Activated naive CD4-positive, alpha-beta T cell treated with anti-CD3 and anti-CD28 coated beads, Interleukin-2, amount 10 ng/mL, durations not matched to agents 7 days and 5 days (primary cell): Measurements from ENCODE around the gene ENTHD1.

Experiments used
- CTCF ChIA-PET: fragments of 350-600 bp; sonication (Branson Sonifier 250); formaldehyde crosslinking; loops from one replicate; lab custom pipeline; 2021; ENCODE audit warnings: antibody characterized with exemption; lab: Charles Lee
- DNase-seq: peaks from one replicate; pipeline ENCODE4 v3.0.0-alpha.2; 2020
- H3K27ac Mint-ChIP-seq: one replicate; pipeline ENCODE4 v1.8.0; 2021; ENCODE audit warnings: mild to moderate bottlenecking, moderate library complexity, mixed read lengths
- H3K27me3 Mint-ChIP-seq: one replicate; pipeline ENCODE4 v1.8.0; 2021; ENCODE audit warnings: mild to moderate bottlenecking, mixed read lengths
- H3K36me3 Mint-ChIP-seq: one replicate; pipeline ENCODE4 v1.8.0; 2021; ENCODE audit warnings: mixed read lengths
- H3K4me1 Mint-ChIP-seq: one replicate; pipeline ENCODE4 v1.8.0; 2021; ENCODE audit warnings: mixed read lengths
- H3K4me3 Mint-ChIP-seq: one replicate; pipeline ENCODE4 v1.8.0; 2021; ENCODE audit warnings: mild to moderate bottlenecking, moderate library complexity, mixed read lengths
- H3K9me3 Mint-ChIP-seq: one replicate; pipeline ENCODE4 v1.8.0; 2021; ENCODE audit warnings: mixed read lengths

The ENTHD1 gene

GRCh38 chr22:39718206-39718605, 175.4 kb downstream of the ENTHD1 start:
- CTCF ChIA-PET: no interaction called here
- Mint-ChIP-seq H3K9me3 (peaks cover 2% of the 10 kb centered on the region), H3K4me3 (no peak overlapping the region), H3K27me3 (peaks cover 18% of the 10 kb centered on the region), H3K4me1 (peaks cover 13% of the 10 kb centered on the region), H3K27ac (no peak overlapping the region), H3K36me3 (no peaks in the 10 kb centered on the region)
- no peak for DNase-seq

GRCh38 chr22:39717099-39717498, 176.5 kb downstream of the ENTHD1 start:
- H3K9me3 Mint-ChIP-seq: peaks cover under 1% of the 10 kb centered on the region
- H3K36me3 Mint-ChIP-seq: no peaks in the 10 kb centered on the region
- H3K27me3 Mint-ChIP-seq: peaks cover 29% of the 10 kb centered on the region
- peaks cover 10% of the 10 kb centered on the region for H3K4me1 Mint-ChIP-seq
- no peak for DNase-seq
- H3K27ac Mint-ChIP-seq: no peak overlapping the region
- CTCF ChIA-PET: no interaction called here
- no peak overlapping the region for H3K4me3 Mint-ChIP-seq

GRCh38 chr22:39716534-39716933, 177.0 kb downstream of the ENTHD1 start:
- H3K4me1 Mint-ChIP-seq: peaks cover 10% of the 10 kb centered on the region
- H3K36me3 Mint-ChIP-seq: no peaks in the 10 kb centered on the region
- CTCF ChIA-PET: no interaction called here

GRCh38 chr22:39715778-39716495, 177.6 kb downstream of the ENTHD1 start:
- peaks cover 37% of the 10 kb centered on the region for H3K27me3 Mint-ChIP-seq
- DNase-seq: no peak
- peaks cover 10% of the 10 kb centered on the region for H3K4me1 Mint-ChIP-seq
- no peaks in the 10 kb centered on the region for H3K9me3 Mint-ChIP-seq
- no peaks in the 10 kb centered on the region for H3K36me3 Mint-ChIP-seq
- no peak overlapping the region for H3K4me3 Mint-ChIP-seq
- CTCF ChIA-PET: no interaction called here
- no peak overlapping the region for H3K27ac Mint-ChIP-seq

More at GRCh38 chr22:39716534-39716933, 177.0 kb downstream of the ENTHD1 start:
- Mint-ChIP-seq H3K27ac (no peak overlapping the region), H3K9me3 (no peaks in the 10 kb centered on the region), H3K4me3 (no peak overlapping the region), H3K27me3 (peaks cover 31% of the 10 kb centered on the region)
- no peak for DNase-seq

- no peak for DNase-seq
- Mint-ChIP-seq H3K27me3 (peaks cover 42% of the 10 kb centered on the region), H3K27ac (no peak overlapping the region), H3K36me3 (no peaks in the 10 kb centered on the region), H3K4me3 (no peak overlapping the region), H3K4me1 (peaks cover 4% of the 10 kb centered on the region), H3K9me3 (no peaks in the 10 kb centered on the region)
- CTCF ChIA-PET: no interaction called here
Observed at GRCh38 chr22:39714321-39714720, 179.2 kb downstream of the ENTHD1 start.

- Mint-ChIP-seq H3K4me3 (no peak overlapping the region), H3K4me1 (peaks cover 4% of the 10 kb centered on the region), H3K9me3 (no peaks in the 10 kb centered on the region), H3K36me3 (no peaks in the 10 kb centered on the region), H3K27me3 (peaks cover 41% of the 10 kb centered on the region), H3K27ac (no peak overlapping the region)
- CTCF ChIA-PET: no interaction called here
- DNase-seq: no peak
Observed at GRCh38 chr22:39713799-39714290, 179.7 kb downstream of the ENTHD1 start.

- H3K4me3 Mint-ChIP-seq: no peak overlapping the region
- H3K9me3 Mint-ChIP-seq: no peaks in the 10 kb centered on the region
- H3K36me3 Mint-ChIP-seq: no peaks in the 10 kb centered on the region
- CTCF ChIA-PET: no interaction called here
- no peak overlapping the region for H3K27ac Mint-ChIP-seq
- no peak for DNase-seq
- H3K27me3 Mint-ChIP-seq: peaks cover 41% of the 10 kb centered on the region
- no peaks in the 10 kb centered on the region for H3K4me1 Mint-ChIP-seq
Observed at GRCh38 chr22:39712751-39713525, 180.6 kb downstream of the ENTHD1 start.

GRCh38 chr22:39712081-39712480, 181.5 kb downstream of the ENTHD1 start:
- CTCF ChIA-PET: no interaction called here
- H3K36me3 Mint-ChIP-seq: no peaks in the 10 kb centered on the region
- H3K27me3 Mint-ChIP-seq: peaks cover 41% of the 10 kb centered on the region
- no peak for DNase-seq
- H3K4me1 Mint-ChIP-seq: no peaks in the 10 kb centered on the region
- no peaks in the 10 kb centered on the region for H3K9me3 Mint-ChIP-seq
- no peak overlapping the region for H3K27ac Mint-ChIP-seq
- no peak overlapping the region for H3K4me3 Mint-ChIP-seq

- no peaks in the 10 kb centered on the region for H3K4me1 Mint-ChIP-seq
- peaks cover 41% of the 10 kb centered on the region for H3K27me3 Mint-ChIP-seq
- no peak overlapping the region for H3K4me3 Mint-ChIP-seq
- no peak for DNase-seq
- H3K36me3 Mint-ChIP-seq: no peaks in the 10 kb centered on the region
- CTCF ChIA-PET: interaction anchor here (1.1 kb wide), 1 partner anchor 314 kb away, joined by 5 read pairs; no protein-coding TSS in a partner anchor
- no peaks in the 10 kb centered on the region for H3K9me3 Mint-ChIP-seq
- H3K27ac Mint-ChIP-seq: no peak overlapping the region
Observed at GRCh38 chr22:39710380-39711150, 183.0 kb downstream of the ENTHD1 start.

- Mint-ChIP-seq H3K27ac (no peak overlapping the region), H3K4me3 (no peak overlapping the region), H3K36me3 (no peaks in the 10 kb centered on the region), H3K27me3 (peaks cover 38% of the 10 kb centered on the region), H3K4me1 (no peaks in the 10 kb centered on the region), H3K9me3 (no peaks in the 10 kb centered on the region)
- no peak for DNase-seq
- CTCF ChIA-PET: no interaction called here
Observed at GRCh38 chr22:39707816-39708215, 185.7 kb downstream of the ENTHD1 start.

GRCh38 chr22:39707351-39707750, 186.2 kb downstream of the ENTHD1 start:
- H3K36me3 Mint-ChIP-seq: no peaks in the 10 kb centered on the region
- no peak for DNase-seq
- CTCF ChIA-PET: no interaction called here
- peaks cover 37% of the 10 kb centered on the region for H3K27me3 Mint-ChIP-seq
- no peak overlapping the region for H3K27ac Mint-ChIP-seq
- no peaks in the 10 kb centered on the region for H3K9me3 Mint-ChIP-seq
- H3K4me1 Mint-ChIP-seq: no peaks in the 10 kb centered on the region
- H3K4me3 Mint-ChIP-seq: no peak overlapping the region

- H3K4me1 Mint-ChIP-seq: no peaks in the 10 kb centered on the region
Observed at GRCh38 chr22:39706376-39707140, 187.0 kb downstream of the ENTHD1 start.

GRCh38 chr22:39705386-39705785, 188.2 kb downstream of the ENTHD1 start:
- no peaks in the 10 kb centered on the region for H3K4me1 Mint-ChIP-seq
- no peak for DNase-seq
- CTCF ChIA-PET: no interaction called here

More at GRCh38 chr22:39706376-39707140, 187.0 kb downstream of the ENTHD1 start:
- CTCF ChIA-PET: no interaction called here
- Mint-ChIP-seq H3K27me3 (peaks cover 32% of the 10 kb centered on the region), H3K9me3 (no peaks in the 10 kb centered on the region), H3K36me3 (no peaks in the 10 kb centered on the region), H3K27ac (no peak overlapping the region), H3K4me3 (no peak overlapping the region)
- no peak for DNase-seq

More at GRCh38 chr22:39705386-39705785, 188.2 kb downstream of the ENTHD1 start:
- H3K27me3 Mint-ChIP-seq: peaks cover 29% of the 10 kb centered on the region
- no peak overlapping the region for H3K27ac Mint-ChIP-seq
- H3K4me3 Mint-ChIP-seq: no peak overlapping the region
- H3K36me3 Mint-ChIP-seq: no peaks in the 10 kb centered on the region
- no peaks in the 10 kb centered on the region for H3K9me3 Mint-ChIP-seq
